ENCODE results near the gene CPB2. TPM values are rescaled to one million over a fixed set of nuclear protein-coding genes. Genes with fewer than 3 reads are reported as not detected.

The CPB2 gene
- total and polyA plus RNA-seq, 9 donors, result 0.38 TPM; not detected in 8

DNA sequence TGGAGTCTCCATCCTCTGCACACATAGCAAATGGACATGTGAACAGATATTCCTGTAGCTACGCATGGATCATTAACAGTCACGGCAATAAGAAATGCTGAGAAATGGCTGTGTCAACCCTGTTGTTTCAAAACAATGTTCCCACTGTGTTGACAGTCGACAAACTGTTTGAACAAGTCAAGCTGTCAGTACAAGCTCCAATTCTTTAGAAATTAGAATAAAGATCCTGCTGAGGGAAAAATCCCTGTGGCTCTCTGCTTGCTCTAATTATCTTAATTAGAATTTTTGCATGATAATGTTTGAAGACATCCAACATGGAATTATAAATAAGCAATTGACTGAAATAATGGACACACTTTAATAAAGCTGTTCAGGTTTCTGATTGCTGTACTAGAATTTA is 37.9 kb upstream of the CPB2 start:
- Histone ChIP-seq H3K4me3 (no peak overlapping the region), H3K27me3 (no peaks in the 10 kb centered on the region), H3K36me3 (no peaks in the 10 kb centered on the region), H3K9me3 (no peaks in the 10 kb centered on the region), H3K27ac (no peak overlapping the region), H3K4me1 (ENCODE audit: insufficient read depth) (no peaks in the 10 kb centered on the region)
- TF ChIP-seq EP300 (IDR thresholded peaks at IDR 0.05), result no peak
- no peak for TF ChIP-seq POLR2A (IDR thresholded peaks at IDR 0.05)
- TF ChIP-seq, protein P1, sequence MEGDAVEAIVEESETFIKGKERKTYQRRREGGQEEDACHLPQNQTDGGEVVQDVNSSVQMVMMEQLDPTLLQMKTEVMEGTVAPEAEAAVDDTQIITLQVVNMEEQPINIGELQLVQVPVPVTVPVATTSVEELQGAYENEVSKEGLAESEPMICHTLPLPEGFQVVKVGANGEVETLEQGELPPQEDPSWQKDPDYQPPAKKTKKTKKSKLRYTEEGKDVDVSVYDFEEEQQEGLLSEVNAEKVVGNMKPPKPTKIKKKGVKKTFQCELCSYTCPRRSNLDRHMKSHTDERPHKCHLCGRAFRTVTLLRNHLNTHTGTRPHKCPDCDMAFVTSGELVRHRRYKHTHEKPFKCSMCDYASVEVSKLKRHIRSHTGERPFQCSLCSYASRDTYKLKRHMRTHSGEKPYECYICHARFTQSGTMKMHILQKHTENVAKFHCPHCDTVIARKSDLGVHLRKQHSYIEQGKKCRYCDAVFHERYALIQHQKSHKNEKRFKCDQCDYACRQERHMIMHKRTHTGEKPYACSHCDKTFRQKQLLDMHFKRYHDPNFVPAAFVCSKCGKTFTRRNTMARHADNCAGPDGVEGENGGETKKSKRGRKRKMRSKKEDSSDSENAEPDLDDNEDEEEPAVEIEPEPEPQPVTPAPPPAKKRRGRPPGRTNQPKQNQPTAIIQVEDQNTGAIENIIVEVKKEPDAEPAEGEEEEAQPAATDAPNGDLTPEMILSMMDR (IDR thresholded peaks at IDR 0.05), result no peak
- DNase-seq, result no peak
- 72 to 77% (median 74%) methylated on average over 3 of the region's 3 CpGs for WGBS, 3 donors
- intact Hi-C loops (cut with DNase I), result no loop called here

DNA sequence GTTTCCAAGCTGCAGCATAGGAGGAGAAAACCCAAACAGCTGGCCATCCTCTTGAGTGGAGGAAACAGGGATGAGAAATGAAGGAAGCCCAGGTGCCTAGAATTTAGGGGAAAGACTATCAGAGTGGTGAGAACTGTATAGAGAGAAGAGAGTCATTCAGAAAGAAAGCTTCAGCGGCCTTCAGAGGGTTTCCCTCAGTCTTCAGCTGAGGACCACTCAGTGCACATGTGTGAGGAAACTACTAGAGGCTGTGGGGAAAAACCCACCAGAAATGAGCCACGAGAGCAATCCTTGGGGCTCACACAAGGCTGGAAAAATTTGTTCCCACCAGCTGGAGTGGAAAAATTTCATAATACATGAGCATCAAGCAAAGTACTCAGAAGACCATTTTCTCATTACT is 35.2 kb upstream of the CPB2 start:
- TF ChIP-seq POLR2A (IDR thresholded peaks at IDR 0.05) (no peak), EP300 (IDR thresholded peaks at IDR 0.05) (no peak)
- 77 to 83% (median 78%) methylated on average over 2 of the region's 2 CpGs for WGBS, 3 donors
- no peak for DNase-seq
- no peaks in the 10 kb centered on the region for H3K9me3 ChIP-seq
- H3K36me3 ChIP-seq, result no peaks in the 10 kb centered on the region
- no peaks in the 10 kb centered on the region for H3K27me3 ChIP-seq
- intact Hi-C loops (cut with DNase I), result no loop called here
- H3K4me3 ChIP-seq, result no peak overlapping the region
- no peak overlapping the region for H3K27ac ChIP-seq
- no peaks in the 10 kb centered on the region for H3K4me1 ChIP-seq (ENCODE audit: insufficient read depth)

DNA sequence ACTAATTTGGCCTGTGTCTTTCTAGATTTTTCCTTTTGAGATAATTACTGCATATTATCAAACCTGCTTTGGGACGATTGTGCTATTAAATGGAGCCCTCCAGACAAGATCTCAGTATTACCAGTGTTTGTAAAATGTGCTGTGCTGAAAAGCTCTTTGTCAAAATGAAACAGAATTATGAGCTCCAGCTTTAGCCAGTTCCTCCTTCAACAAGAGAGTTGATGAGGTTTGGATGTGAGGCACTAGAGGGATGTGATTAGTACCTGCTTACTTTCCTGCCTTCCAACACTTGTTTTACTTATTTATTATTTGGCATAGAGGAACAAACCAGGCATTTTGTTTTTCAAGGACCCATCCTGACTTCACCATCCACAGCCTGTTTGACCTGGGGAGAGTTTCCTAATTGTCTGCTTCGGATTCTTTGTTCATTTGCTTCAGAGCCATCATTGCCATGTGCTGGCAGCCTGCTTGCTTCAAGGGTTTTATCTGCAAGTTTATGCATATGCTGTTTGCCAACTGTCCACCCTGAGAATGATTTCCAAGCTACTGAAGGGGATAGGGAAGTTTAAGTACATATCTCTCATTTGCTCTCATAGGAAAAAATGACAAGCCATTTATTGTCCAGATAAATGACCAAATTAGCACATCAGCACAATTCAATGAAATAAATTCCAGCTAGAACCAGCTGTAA is 32.9 kb upstream of the CPB2 start:
- no peaks in the 10 kb centered on the region for H3K9me3 ChIP-seq
- no peaks in the 10 kb centered on the region for H3K36me3 ChIP-seq
- H3K27me3 ChIP-seq, result no peaks in the 10 kb centered on the region
- intact Hi-C loops (cut with DNase I), result no loop called here
- DNase-seq, result no peak
- no peaks in the 10 kb centered on the region for H3K4me1 ChIP-seq (ENCODE audit: insufficient read depth)
- no peak overlapping the region for H3K27ac ChIP-seq
- 44 to 63% (median 45%) methylated on average over 2 of the region's 2 CpGs for WGBS, 3 donors
- H3K4me3 ChIP-seq, result no peak overlapping the region
- TF ChIP-seq EP300 (IDR thresholded peaks at IDR 0.05), result no peak
- TF ChIP-seq, protein P1 (IDR thresholded peaks at IDR 0.05), result no peak
- no peak for TF ChIP-seq POLR2A (IDR thresholded peaks at IDR 0.05)

DNA sequence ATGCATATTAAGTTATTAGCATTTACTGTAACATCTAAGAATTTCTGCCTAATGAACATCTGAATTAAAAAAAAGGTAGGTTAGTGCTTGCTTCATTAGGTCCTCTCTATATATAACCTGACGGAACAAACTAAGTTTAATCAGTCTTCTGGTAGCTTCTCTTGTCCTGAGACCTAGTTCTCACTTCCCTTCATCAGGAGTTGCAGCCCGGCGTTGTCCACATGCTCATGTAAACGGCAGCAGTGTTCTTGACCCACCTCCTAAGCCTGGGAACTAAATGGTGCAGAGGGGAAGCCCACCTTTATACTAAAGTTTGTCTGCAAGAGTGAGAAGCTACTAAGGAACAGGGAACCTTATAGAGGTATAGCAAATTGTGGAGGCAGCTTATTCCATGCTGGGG is 31.9 kb upstream of the CPB2 start:
- Histone ChIP-seq H3K4me1 (ENCODE audit: insufficient read depth) (no peaks in the 10 kb centered on the region), H3K27ac (no peak overlapping the region), H3K36me3 (no peaks in the 10 kb centered on the region), H3K27me3 (no peaks in the 10 kb centered on the region), H3K9me3 (no peaks in the 10 kb centered on the region), H3K4me3 (no peak overlapping the region)
- no peak for DNase-seq
- WGBS, 3 donors, result 85 to 91% (median 87%) methylated on average over 4 of the region's 4 CpGs
- TF ChIP-seq, protein P1 (IDR thresholded peaks at IDR 0.05), result no peak
- TF ChIP-seq POLR2A (IDR thresholded peaks at IDR 0.05) (no peak), EP300 (IDR thresholded peaks at IDR 0.05) (no peak)
- intact Hi-C loops (cut with DNase I), result no loop called here

DNA sequence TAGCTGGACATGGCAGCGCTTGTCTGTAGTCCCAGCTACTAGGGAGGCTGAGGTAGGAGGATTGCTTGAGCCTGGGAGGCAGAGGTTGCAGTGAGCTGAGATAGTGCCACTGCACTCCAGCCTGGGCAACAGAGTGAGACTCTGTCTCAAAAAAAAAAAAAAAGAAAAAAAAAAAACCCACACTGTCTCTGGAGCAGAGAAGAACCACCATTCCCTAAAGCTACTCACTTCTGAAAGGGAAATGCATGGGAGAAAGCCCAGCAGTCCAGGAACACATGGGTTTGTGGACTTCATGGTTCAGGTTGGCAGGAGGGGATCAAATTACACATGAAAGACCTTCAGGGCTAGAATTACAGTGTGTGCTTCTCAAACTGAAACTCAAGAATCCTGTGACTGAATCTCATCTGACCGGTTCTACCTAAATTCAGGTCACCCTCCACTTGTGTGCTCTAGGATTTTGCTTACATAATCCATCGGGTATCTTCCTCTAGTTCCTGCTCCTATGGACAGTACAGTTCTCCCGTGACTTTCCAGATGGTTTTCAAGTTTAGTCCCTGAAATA is 30.2 kb upstream of the CPB2 start:
- DNase-seq, result no peak
- no peak overlapping the region for H3K4me3 ChIP-seq
- no peaks in the 10 kb centered on the region for H3K4me1 ChIP-seq (ENCODE audit: insufficient read depth)
- H3K27ac ChIP-seq, result no peak overlapping the region
- intact Hi-C loops (cut with DNase I), result no loop called here
- no peaks in the 10 kb centered on the region for H3K36me3 ChIP-seq
- 36 to 55% (median 38%) methylated on average over 4 of the region's 4 CpGs for WGBS, 3 donors
- TF ChIP-seq, protein P1 (IDR thresholded peaks at IDR 0.05), result no peak
- TF ChIP-seq EP300 (IDR thresholded peaks at IDR 0.05) (no peak), POLR2A (IDR thresholded peaks at IDR 0.05) (no peak)
- H3K27me3 ChIP-seq, result no peaks in the 10 kb centered on the region
- H3K9me3 ChIP-seq, result no peaks in the 10 kb centered on the region
